Measurements from ENCODE around the gene SNX15. TPM values are rescaled to one million over a fixed set of nuclear protein-coding genes. Genes with fewer than 3 reads are reported as not detected.

Gene SNX15, protein sequence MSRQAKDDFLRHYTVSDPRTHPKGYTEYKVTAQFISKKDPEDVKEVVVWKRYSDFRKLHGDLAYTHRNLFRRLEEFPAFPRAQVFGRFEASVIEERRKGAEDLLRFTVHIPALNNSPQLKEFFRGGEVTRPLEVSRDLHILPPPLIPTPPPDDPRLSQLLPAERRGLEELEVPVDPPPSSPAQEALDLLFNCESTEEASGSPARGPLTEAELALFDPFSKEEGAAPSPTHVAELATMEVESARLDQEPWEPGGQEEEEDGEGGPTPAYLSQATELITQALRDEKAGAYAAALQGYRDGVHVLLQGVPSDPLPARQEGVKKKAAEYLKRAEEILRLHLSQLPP
- 7.6 and 11.6 TPM in 2 replicates for total RNA-seq

DNA sequence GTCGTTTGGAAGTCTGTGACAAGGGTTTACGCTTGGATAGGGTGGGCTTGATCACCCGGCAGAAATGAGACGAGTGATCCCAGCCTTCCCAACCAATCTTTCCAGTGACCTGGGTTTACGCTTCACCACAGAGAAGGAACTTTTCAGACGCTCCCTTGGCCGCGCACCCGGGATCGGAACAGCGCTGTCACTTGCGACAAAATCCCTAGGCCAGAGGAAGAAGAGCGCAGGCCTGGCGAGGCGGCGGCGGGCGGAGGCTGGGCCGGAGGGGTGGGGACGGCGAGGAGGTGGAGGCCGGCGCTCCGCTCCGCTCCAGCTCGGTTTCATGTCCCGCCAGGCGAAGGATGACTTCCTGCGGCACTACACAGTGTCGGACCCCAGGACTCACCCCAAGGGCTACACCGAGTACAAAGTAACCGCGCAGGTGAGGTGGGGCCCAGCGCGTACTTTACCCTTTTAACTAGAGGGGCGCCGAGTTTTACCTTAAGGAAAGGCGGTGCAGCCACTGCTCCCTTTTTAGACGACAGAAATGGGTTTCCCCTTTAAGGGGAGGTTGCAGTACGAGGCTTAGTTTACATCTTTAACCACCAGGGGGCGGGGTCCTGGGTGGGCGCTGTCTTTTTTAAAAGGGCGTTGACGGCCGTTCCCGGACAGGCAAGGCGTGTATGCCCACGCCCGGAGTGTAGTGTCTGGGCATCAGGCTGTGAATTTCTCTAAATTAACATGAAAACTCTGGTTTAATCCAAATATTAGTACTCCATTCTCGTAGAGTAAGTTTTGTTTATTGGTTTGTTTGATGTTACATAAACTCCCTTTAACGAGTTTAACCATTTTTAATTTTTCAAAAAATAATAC, at the start of gene SNX15:
Gene SNX15 (plus strand): TSS at position 227 of the 855 bp plus-strand sequence. CDS start 99 bp downstream, at position 326.

DNA sequence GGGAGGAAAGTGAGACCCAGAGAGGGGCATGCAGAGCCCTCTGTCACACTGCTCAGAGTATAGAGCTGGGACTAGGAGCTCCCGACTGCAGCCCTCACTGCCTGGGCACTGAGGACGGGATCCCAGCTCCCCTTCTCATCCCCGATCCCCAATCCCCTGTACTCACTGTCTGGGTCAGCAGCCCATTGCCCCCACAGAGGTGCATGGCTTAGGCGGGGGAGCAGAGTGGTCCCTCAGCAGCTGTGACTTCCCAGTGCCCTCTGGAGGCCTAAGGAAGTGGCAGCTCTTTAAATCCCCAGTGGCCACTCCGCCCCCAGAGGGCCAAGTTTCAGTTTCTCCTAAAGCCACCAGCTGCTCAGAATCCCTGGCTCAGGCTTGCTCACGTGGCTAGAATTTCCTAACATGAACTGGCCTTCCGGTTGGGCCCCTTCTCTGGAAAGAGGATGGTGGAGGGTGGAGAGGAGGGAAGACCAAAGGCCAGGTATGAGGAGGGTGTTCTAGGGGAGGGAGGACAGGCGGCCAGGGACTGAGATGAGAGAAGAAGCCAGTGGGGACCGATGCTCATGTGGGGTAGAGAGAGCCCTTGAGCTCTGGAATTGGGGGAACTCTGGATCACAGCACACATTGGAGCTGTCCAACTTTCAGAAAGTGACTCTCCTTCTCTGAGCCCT, 30.4 kb upstream of the SNX15 start, which contains the start of gene BATF2:
Gene BATF2 (minus strand): TSS at position 262 of the 671 bp plus-strand sequence. CDS start 57 bp downstream, at position 205.

DNA sequence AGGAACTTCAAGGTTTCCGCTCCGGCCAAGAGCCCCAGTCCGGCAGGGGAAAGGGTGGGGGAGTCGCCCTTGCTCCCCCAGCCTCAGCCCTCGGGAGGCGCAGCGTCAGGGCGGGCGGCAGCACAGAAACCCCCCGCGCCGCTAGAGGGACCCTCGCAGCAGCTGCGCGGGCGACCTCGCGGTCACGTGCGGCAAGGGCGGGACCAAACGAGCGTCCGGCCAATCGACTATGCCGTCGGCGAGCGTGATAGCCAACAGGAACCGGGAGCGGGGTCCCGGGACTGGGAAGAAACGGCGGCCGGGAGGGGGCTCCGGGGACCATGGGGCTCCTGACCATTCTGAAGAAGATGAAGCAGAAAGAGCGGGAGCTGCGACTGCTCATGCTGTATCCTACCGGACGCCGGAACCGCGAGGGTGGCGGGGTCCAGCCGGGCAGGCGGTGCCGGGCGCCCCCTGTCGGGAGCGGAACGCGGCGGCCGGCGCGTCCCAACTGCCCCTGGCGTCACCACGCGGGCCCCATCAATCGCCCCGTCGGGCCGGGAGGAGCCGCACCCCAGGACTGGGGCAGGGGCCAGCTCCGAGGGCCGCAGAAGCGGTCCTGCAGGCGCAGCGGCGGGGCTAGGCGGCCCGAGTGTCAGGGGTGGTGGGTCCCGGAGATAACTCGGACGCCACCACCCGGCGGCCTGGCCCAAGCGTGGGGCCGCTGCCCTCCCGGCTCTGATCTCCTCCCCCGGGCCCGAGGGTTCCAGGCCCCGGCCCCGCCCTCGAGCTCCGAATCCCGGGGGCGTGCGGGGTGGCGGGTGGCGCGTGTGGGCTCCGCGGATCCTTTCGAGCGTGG, 13.1 kb upstream of the SNX15 start, which contains the start of gene ARL2:
Gene ARL2 (plus strand): TSS at position 273 of the 838 bp plus-strand sequence. CDS start 48 bp downstream, at position 321.

DNA sequence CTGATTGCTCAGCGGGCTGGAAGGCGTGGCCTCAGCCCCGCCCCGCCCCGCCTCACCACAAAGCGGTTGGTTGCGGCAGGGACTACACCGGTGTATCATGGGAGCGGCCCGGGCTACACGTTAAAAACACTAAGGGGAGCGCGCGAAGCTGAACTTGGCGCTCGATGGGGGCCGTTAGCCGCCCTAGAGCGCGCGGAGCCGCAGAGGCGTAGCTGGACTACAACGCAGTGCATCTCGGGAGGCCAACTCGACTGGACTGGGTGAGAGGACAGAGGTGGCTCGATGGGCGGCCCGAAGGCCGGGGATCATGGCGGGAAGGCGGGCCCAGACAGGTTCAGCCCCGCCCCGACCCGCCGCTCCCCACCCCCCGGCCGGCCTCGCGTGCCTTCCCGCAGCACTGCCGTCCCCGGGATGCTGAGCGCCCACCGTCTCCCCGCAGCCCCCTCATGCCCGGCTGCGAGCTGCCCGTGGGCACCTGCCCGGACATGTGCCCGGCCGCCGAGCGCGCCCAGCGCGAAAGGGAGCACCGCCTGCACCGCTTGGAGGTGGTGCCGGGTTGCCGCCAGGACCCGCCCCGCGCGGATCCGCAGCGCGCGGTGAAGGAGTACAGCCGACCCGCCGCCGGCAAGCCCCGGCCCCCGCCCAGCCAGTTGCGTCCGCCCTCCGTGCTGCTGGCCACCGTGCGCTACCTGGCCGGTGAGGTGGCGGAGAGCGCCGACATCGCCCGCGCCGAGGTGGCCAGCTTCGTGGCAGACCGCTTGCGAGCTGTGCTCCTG, 13.8 kb downstream of the SNX15 start, which contains the start of gene SAC3D1:
Gene SAC3D1 (plus strand): TSS at position 364 of the 776 bp plus-strand sequence. CDS start 83 bp downstream, at position 447.

DNA sequence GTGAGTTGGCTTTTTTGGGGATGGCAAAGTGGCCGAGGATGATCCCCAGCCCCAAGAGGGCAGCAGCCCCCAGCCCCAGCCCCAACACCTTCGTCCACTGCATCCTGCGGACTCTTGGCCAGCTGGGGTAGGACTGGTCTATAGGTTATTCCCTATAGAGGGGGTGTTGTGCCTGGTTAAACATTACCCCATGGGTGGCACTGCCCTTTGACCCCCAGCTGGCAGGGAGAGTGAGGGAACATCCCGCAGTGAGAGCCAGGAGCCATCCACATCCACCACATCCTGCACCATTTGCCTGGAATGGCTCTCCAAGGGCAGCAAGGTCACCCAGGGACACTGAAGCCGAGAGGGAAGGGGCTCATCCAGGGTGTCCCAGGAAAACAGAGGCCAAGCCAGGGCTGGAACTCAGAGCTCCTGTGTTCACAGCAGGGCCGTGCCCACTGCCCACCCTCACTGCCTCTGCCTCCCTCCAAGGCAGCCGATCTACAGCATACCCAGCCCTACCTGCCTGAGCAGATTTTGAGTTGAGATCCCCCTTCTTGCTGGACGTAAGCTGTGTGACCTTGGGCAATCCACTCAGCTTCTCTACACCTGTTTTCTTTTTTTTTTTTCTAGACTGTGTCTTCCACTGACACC, 31.3 kb downstream of the SNX15 start, which contains the start of gene NAALADL1:
Gene NAALADL1 (minus strand): TSS at position 135 of the 636 bp plus-strand sequence. CDS start 32 bp downstream, at position 103.

DNA sequence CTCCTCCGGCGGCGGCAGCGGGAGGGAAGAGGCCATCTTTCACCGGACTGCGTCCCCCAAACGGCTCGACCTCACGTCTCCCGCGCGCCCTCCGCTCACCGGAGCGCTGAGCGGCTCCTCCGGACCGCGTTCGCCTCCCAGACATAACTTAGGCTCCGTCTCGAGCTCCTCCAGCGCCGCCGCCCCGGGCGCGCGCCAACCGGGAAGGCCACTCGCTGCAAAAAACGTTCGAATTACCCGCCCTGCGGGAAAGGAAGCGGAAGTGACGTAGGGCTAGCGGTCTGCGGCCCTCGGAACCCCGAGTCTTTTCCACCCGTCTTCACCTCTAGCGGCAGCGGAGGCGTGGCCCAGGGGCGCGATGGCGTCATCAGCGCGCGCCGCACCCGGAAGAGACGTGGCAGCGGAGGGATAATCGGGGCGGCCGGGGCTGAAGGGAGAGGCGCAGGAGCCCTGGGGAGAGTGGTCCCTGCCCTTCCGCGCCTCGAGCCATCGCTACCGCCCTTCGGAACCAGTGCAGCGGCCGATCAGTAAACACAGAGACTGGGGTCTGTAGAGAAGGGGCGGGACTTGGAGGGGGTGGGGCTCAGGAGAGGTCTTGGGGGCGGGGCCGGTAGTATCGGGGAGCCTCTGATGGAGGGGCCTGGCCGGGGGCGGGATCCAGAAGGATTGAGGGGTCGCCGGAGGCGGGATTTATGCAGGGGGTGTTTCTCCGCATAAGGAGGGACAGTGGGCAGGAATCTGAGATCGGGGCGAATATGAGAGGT, 56.8 kb downstream of the SNX15 start, which contains the start of the genes CDCA5 and ZFPL1:
Gene CDCA5 (minus strand): TSS at position 207 of the 764 bp plus-strand sequence. CDS start 62 bp downstream, at position 145.
Gene ZFPL1 (plus strand): TSS at position 389 of the 764 bp plus-strand sequence. CDS start 477 bp downstream, outside the sequence.

Small RNA genes within 50 kb of the gene (small RNA-seq; reads per million reads assigned to genes)
- gene MIR6879 (not detected), gene SNX15 (not detected)

Other genes with a start within 250 kb of the SNX15 start
- gene SF1, start 248.9 kb upstream of the SNX15 start, total RNA-seq = 192 and 220 TPM in 2 replicates
- gene MAP4K2, start 224.2 kb upstream of the SNX15 start, total RNA-seq = 42.2 and 66.5 TPM in 2 replicates
- 20.7 and 31.1 TPM in 2 replicates for gene MEN1, start 216.9 kb upstream of the SNX15 start, total RNA-seq
- gene CDC42BPG, start 182.8 kb upstream of the SNX15 start, total RNA-seq = 0.13 and 0.22 TPM in 2 replicates
- 91.8 and 98.6 TPM in 2 replicates for gene EHD1, start 148.8 kb upstream of the SNX15 start, total RNA-seq
- gene ATG2A, start 110.2 kb upstream of the SNX15 start, total RNA-seq = 13.0 and 19.8 TPM in 2 replicates
- 10.0 and 10.1 TPM in 2 replicates for gene PPP2R5B, start 102.8 kb upstream of the SNX15 start, total RNA-seq
- not detected in 2 replicates for gene GPHA2, start 91.5 kb upstream of the SNX15 start, total RNA-seq
- gene MAJIN, start 55.3 kb upstream of the SNX15 start, total RNA-seq = not detected in 2 replicates
- gene BATF2, start 30.5 kb upstream of the SNX15 start, total RNA-seq = 0.53 and 2.0 TPM in 2 replicates
- gene ARL2, start 13.3 kb upstream of the SNX15 start, total RNA-seq = 58.4 and 65.9 TPM in 2 replicates
- gene SAC3D1, start 13.8 kb downstream of the SNX15 start, total RNA-seq = 12.1 and 14.5 TPM in 2 replicates
- gene NAALADL1, start 31.1 kb downstream of the SNX15 start, total RNA-seq = 4.4 and 5.2 TPM in 2 replicates
- gene CDCA5, start 56.6 kb downstream of the SNX15 start, total RNA-seq = 18.0 and 28.6 TPM in 2 replicates
- 27.4 and 28.2 TPM in 2 replicates for gene ZFPL1, start 56.8 kb downstream of the SNX15 start, total RNA-seq
- gene VPS51, start 68.8 kb downstream of the SNX15 start, total RNA-seq = 127 and 225 TPM in 2 replicates
- gene TM7SF2, start 84.4 kb downstream of the SNX15 start, total RNA-seq = 15.0 and 20.9 TPM in 2 replicates
- 10.3 and 10.5 TPM in 2 replicates for gene ZNHIT2, start 90.3 kb downstream of the SNX15 start, total RNA-seq
- 269 and 352 TPM in 2 replicates for gene FAU, start 94.7 kb downstream of the SNX15 start, total RNA-seq
- gene MRPL49, start 94.9 kb downstream of the SNX15 start, total RNA-seq = 43.0 and 63.3 TPM in 2 replicates
- 7.4 and 12.1 TPM in 2 replicates for gene SYVN1, start 107.1 kb downstream of the SNX15 start, total RNA-seq
- gene SPDYC, start 142.8 kb downstream of the SNX15 start, total RNA-seq = not detected in 2 replicates
- 155 and 234 TPM in 2 replicates for gene CAPN1, start 154.5 kb downstream of the SNX15 start, total RNA-seq
- 15.3 and 23.9 TPM in 2 replicates for gene POLA2, start 234.5 kb downstream of the SNX15 start, total RNA-seq

All from thoracic aorta endothelial cell (primary cell).